Pancreas (tissue), 10 donors: ENCODE measurements around the gene ABI2. TPM values are rescaled to one million over a fixed set of nuclear protein-coding genes. Genes with fewer than 3 reads are reported as not detected.
"Not testable (repeated sequence)": the region's sequence is repeated elsewhere in the genome, so short reads cannot be mapped to it uniquely, and the experiment has no call there.

ENCODE experiments used
- ATAC-seq, 4 donors: fragments of 200-7000 bp; cut with Tn5 transposase; one replicate each; pipeline versions ENCODE4 v1.8.0 to v1.9.1; 2020; ENCODE audit warnings: mild to moderate bottlenecking in 4 of 4, moderate library complexity in 4 of 4
- DNase-seq, 6 donors: peaks; one replicate each; pipeline ENCODE4 v3.0.0-alpha.2; 2020
- FAIRE-seq: peaks from 2 replicates; lab custom pipeline; 2012; peaks lifted over from hg19 to GRCh38; lab: Jason Lieb, UNC
- H3K27ac ChIP-seq, 4 donors: fragments of 200-600 bp; sonication (generic); 1 replicate in 3 of 4; 2 replicates in 1 of 4; pipeline versions ENCODE4 v1.5.0 to v1.8.0; 2020
- H3K27me3 ChIP-seq, 4 donors: fragments of 200-600 bp; one replicate each; pipeline ENCODE4 v1.8.0; 2021
- H3K36me3 ChIP-seq, 3 donors: fragments of 200-600 bp; sonication (generic) in 1 of 3; one replicate each; pipeline versions ENCODE4 v1.5.0 to v1.8.0; 2020 to 2021
- H3K4me1 ChIP-seq, 3 donors: fragments of 200-600 bp; one replicate each; pipeline ENCODE4 v1.8.0; 2021
- H3K4me3 ChIP-seq, 4 donors: fragments of 200-600 bp; sonication (generic) in 2 of 4; one replicate each; pipeline versions ENCODE4 v1.5.0 to v1.8.0; 2020 to 2021
- H3K9me3 ChIP-seq, 4 donors: fragments of 200-600 bp; one replicate each; pipeline ENCODE4 v1.8.0; 2021
- CTCF ChIP-seq, 4 donors: fragments of 200-600 bp; sonication (generic) in 3 of 4; IDR thresholded peaks; one replicate each; pipeline versions ENCODE4 v1.5.0 to v1.8.0; 2021; ENCODE audit warnings: antibody characterized with exemption in 4 of 4
- WGBS, 2 donors: extraction: QIAGEN DNeasy Blood & Tissue Kit; methylation state at CpG; one replicate each; pipeline ENCODE4 v1.1.7; 2013; 5-methylcytosine and 5-hydroxymethylcytosine counted together
- intact Hi-C, 3 donors: fragments of 100-400 bp; cut with DNase I; formaldehyde crosslinking; loops; one replicate each; pipeline versions ENCODE4 v1.11.1 to v1.14.2; 2022
- polyA plus RNA-seq, 2 donors: library from polyadenylated mRNA; stranded (reverse); fragments of 200-250 nt; gene quantifications; one replicate each; pipeline ENCODE4 v1.2.3, GENCODE V29; 2013
- total RNA-seq, 6 donors: library from RNA; stranded (reverse); fragmentation: NEBNext Ultra II Directional in 4 of 6; extraction: Animal tissue kit (Norgen Biotek cat#: 25700) in 4 of 6; gene quantifications; one replicate each; pipeline versions ENCODE4 v1.2.1 to v1.2.4, GENCODE V29; 2021 to 2023
- donor health status: healthy with polysubstance abuse.
- donor health status: DM: no; HTN: no; CAD: no; lungs with moderate emphysema.
- donor health status: DM: no; HTN: no; CAD: no.
- donor health status: control.
- donor health status: control.
- donor health status: Bipolar disorder and iron deficiency.
- donor health status: DM: yes; HTN: yes; CAD: no.
- donor health status: DM: no; HTN: no; CAD: no.
- donor health status: DM: no; HTN: no; CAD: no.
- donor health status: DM: yes; HTN: yes; CAD: no.

ABI2 gene
- total and polyA plus RNA-seq, 8 donors: 4.9 to 27.9 (median 12.7) TPM

GRCh38 chr2:203340791-203341487 lies 12.7 kb downstream of the ABI2 start:
- 90 to 91% methylated on average over 6 of the region's 6 CpGs for WGBS, 2 donors
- intact Hi-C loops: no loop called here
- no peak for FAIRE-seq

GRCh38 chr2:203341741-203342310 lies 13.6 kb downstream of the ABI2 start:
- no peak for DNase-seq
- Histone ChIP-seq H3K4me3 (no peak overlapping the region), H3K36me3 (no peaks in the 10 kb centered on the region), H3K27ac (no peak overlapping the region), H3K9me3 (no peaks in the 10 kb centered on the region), H3K4me1 (peaks cover 0 to 4% (median 0%) of the 10 kb centered on the region in 3 donors), H3K27me3 (no peaks in the 10 kb centered on the region)
- no peak for ATAC-seq
- FAIRE-seq: no peak
- 69 to 74% methylated on average over 2 of the region's 2 CpGs for WGBS, 2 donors
- intact Hi-C loops: no loop called here
- TF ChIP-seq CTCF (IDR thresholded peaks at IDR 0.05): no peak

More at GRCh38 chr2:203340791-203341487, 12.7 kb downstream of the ABI2 start:
- Histone ChIP-seq H3K4me1 (peaks cover 0 to 4% (median 0%) of the 10 kb centered on the region in 3 donors), H3K9me3 (no peaks in the 10 kb centered on the region), H3K36me3 (no peaks in the 10 kb centered on the region), H3K4me3 (no peak overlapping the region), H3K27me3 (no peaks in the 10 kb centered on the region), H3K27ac (no peak overlapping the region)
- ATAC-seq (no peak), DNase-seq (no peak)
- no peak for TF ChIP-seq CTCF (IDR thresholded peaks at IDR 0.05)

GRCh38 chr2:203342374-203342773 lies 14.2 kb downstream of the ABI2 start:
- FAIRE-seq, H3K27me3 ChIP-seq: not testable (repeated sequence)
- 95 to 98% methylated on average over 4 of the region's 4 CpGs for WGBS, 2 donors

GRCh38 chr2:203344667-203345066 lies 16.5 kb downstream of the ABI2 start:
- TF ChIP-seq CTCF (IDR thresholded peaks at IDR 0.05): no peak
- Histone ChIP-seq H3K4me3 (no peak overlapping the region), H3K9me3 (no peaks in the 10 kb centered on the region), H3K36me3 (no peaks in the 10 kb centered on the region), H3K27me3 (no peaks in the 10 kb centered on the region), H3K4me1 (peaks cover 0 to 4% (median 0%) of the 10 kb centered on the region in 3 donors), H3K27ac (no peak overlapping the region)
- DNase-seq: no peak
- no peak for FAIRE-seq
- ATAC-seq: no peak
- intact Hi-C loops: no loop called here
- 97% methylated on average over 12 of the region's 12 CpGs for WGBS, 2 donors

More at GRCh38 chr2:203342374-203342773, 14.2 kb downstream of the ABI2 start:
- H3K4me1 ChIP-seq, intact Hi-C loops, H3K9me3 ChIP-seq, H3K27ac ChIP-seq, ATAC-seq, H3K4me3 ChIP-seq, DNase-seq, H3K36me3 ChIP-seq: not testable (repeated sequence)

- Histone ChIP-seq H3K9me3 (no peaks in the 10 kb centered on the region), H3K36me3 (no peaks in the 10 kb centered on the region), H3K27me3 (no peaks in the 10 kb centered on the region), H3K27ac (no peak overlapping the region), H3K4me1 (peaks cover 0 to 1% (median 0%) of the 10 kb centered on the region in 3 donors), H3K4me3 (no peak overlapping the region)
- no peak for TF ChIP-seq CTCF (IDR thresholded peaks at IDR 0.05)
- intact Hi-C loops: no loop called here
- DNase-seq (no peak), ATAC-seq (no peak), FAIRE-seq (no peak)
- 77 to 86% methylated on average over 1 of the region's 1 CpG for WGBS, 2 donors
These were observed 18.4 kb downstream of the ABI2 start for GRCh38 chr2:203346612-203347011.
